Measurements from ENCODE around the gene SURF1. TPM values are rescaled to one million over a fixed set of nuclear protein-coding genes. Genes with fewer than 3 reads are reported as not detected.

The SURF1 gene
- total RNA-seq, 1 donor from 2014 or later, result 27.3 TPM

- TF ChIP-seq CTCF (conservative IDR thresholded peaks at IDR 0.05; ENCODE audit: low read depth, low read length), result no peak
- no peak for DNase-seq (ENCODE audit: low read depth)
- H3K4me3 ChIP-seq (ENCODE audit: low read depth, low read length), result no peak overlapping the region
Observed at GRCh38 chr9:133361507-133362092, 5.3 kb upstream of the SURF1 start.

GRCh38 chr9:133360400-133361393 lies 4.4 kb upstream of the SURF1 start:
- DNase-seq (ENCODE audit: low read depth), result no peak
- no peak for TF ChIP-seq CTCF (conservative IDR thresholded peaks at IDR 0.05; ENCODE audit: low read depth, low read length)
- H3K4me3 ChIP-seq (ENCODE audit: low read depth, low read length), result no peak overlapping the region

- DNase-seq (ENCODE audit: low read depth), result no peak
- no peak overlapping the region for H3K4me3 ChIP-seq (ENCODE audit: low read depth, low read length)
- peak; percentile 54 for TF ChIP-seq CTCF (conservative IDR thresholded peaks at IDR 0.05; ENCODE audit: low read depth, low read length)
Observed at GRCh38 chr9:133359399-133360175, 3.3 kb upstream of the SURF1 start.

GRCh38 chr9:133357656-133358055 lies 1.4 kb upstream of the SURF1 start:
- no peak for DNase-seq (ENCODE audit: low read depth)
- H3K4me3 ChIP-seq (ENCODE audit: low read depth, low read length), result peak overlapping the region; percentile 68
- TF ChIP-seq CTCF (conservative IDR thresholded peaks at IDR 0.05; ENCODE audit: low read depth, low read length), result no peak

- no peak for DNase-seq (ENCODE audit: low read depth)
- peak overlapping the region; percentile 68 for H3K4me3 ChIP-seq (ENCODE audit: low read depth, low read length)
- TF ChIP-seq CTCF (conservative IDR thresholded peaks at IDR 0.05; ENCODE audit: low read depth, low read length), result no peak
Observed at GRCh38 chr9:133355881-133356357, 368 bp downstream of the SURF1 start.

- H3K4me3 ChIP-seq (ENCODE audit: low read depth, low read length), result no peak overlapping the region
- DNase-seq (ENCODE audit: low read depth), result no peak
- TF ChIP-seq CTCF (conservative IDR thresholded peaks at IDR 0.05; ENCODE audit: low read depth, low read length), result no peak
Observed at GRCh38 chr9:133354766-133355165, 1.5 kb downstream of the SURF1 start.

Data from epithelial cell of proximal tubule (primary cell).